Type B pancreatic cell (in vitro differentiated cells): ENCODE measurements around the gene PFN3. TPM values are rescaled to one million over a fixed set of nuclear protein-coding genes. Genes with fewer than 3 reads are reported as not detected.

Source experiments
- DNase-seq: peaks from one replicate; pipeline ENCODE4 v3.0.0; 2021; ENCODE audit warnings: mixed read lengths; ENCODE audit not compliant: unreplicated experiment; ENCODE audit errors: extremely low spot score
- H3K27ac Mint-ChIP-seq: 2 replicates; pipeline ENCODE4 v1.8.0; 2021; ENCODE audit warnings: mild to moderate bottlenecking, mixed read lengths
- H3K27me3 Mint-ChIP-seq: 2 replicates; pipeline ENCODE4 v1.8.0; 2021; ENCODE audit warnings: mixed read lengths
- H3K36me3 Mint-ChIP-seq: 2 replicates; pipeline ENCODE4 v1.8.0; 2021; ENCODE audit warnings: mixed read lengths
- H3K4me1 Mint-ChIP-seq: one replicate; pipeline ENCODE4 v1.8.0; 2021; ENCODE audit warnings: mixed read lengths; ENCODE audit not compliant: unreplicated experiment
- H3K4me3 Mint-ChIP-seq: 2 replicates; pipeline ENCODE4 v1.8.0; 2021; ENCODE audit warnings: mild to moderate bottlenecking, mixed read lengths
- H3K9me3 Mint-ChIP-seq: 2 replicates; pipeline ENCODE4 v1.8.0; 2021; ENCODE audit warnings: mixed read lengths
- total RNA-seq: library from RNA; stranded (reverse); gene quantifications from 2 replicates; pipeline ENCODE4 v1.2.1, GENCODE V29; 2021; ENCODE audit warnings: low replicate concordance
- TF ChIP-seq, protein P1 (sequence below): fragments of 200-600 bp; sonication (generic); conservative IDR thresholded peaks from 2 replicates; pipeline ENCODE4 v1.5.0; 2021; ENCODE audit warnings: antibody characterized with exemption, mild to moderate bottlenecking

PFN3 gene
- total RNA-seq, 1 donor from 2014 or later, result not detected

DNA sequence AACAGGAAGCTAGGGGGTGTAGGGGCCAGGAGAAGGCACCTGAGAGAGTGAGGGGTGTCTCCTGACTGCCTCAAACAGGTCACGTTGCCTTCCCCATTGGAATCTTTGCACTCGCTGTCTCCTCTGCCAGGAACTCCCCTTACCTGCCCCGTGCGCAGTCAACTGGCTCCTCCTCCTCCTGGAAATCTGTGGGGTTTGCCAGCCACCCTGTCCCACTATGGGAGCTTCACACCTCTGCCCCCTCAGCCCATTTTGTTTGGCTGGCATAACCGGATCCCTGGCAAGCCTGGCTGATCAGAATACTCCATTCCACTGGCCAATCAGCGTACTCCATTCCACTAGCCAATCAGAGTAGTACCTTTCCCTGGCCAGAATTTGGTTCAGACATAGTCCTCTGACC lies 26.7 kb downstream of the PFN3 start:
- TF ChIP-seq, protein P1, sequence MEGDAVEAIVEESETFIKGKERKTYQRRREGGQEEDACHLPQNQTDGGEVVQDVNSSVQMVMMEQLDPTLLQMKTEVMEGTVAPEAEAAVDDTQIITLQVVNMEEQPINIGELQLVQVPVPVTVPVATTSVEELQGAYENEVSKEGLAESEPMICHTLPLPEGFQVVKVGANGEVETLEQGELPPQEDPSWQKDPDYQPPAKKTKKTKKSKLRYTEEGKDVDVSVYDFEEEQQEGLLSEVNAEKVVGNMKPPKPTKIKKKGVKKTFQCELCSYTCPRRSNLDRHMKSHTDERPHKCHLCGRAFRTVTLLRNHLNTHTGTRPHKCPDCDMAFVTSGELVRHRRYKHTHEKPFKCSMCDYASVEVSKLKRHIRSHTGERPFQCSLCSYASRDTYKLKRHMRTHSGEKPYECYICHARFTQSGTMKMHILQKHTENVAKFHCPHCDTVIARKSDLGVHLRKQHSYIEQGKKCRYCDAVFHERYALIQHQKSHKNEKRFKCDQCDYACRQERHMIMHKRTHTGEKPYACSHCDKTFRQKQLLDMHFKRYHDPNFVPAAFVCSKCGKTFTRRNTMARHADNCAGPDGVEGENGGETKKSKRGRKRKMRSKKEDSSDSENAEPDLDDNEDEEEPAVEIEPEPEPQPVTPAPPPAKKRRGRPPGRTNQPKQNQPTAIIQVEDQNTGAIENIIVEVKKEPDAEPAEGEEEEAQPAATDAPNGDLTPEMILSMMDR, result no peak
- H3K4me1 Mint-ChIP-seq, result peaks cover 8% of the 10 kb centered on the region
- H3K4me3 Mint-ChIP-seq, result peak overlapping the region; percentile 16
- H3K9me3 Mint-ChIP-seq, result no peaks in the 10 kb centered on the region
- DNase-seq, result no peak
- no peak overlapping the region for H3K27ac Mint-ChIP-seq
- no peaks in the 10 kb centered on the region for H3K36me3 Mint-ChIP-seq
- peaks cover 6% of the 10 kb centered on the region for H3K27me3 Mint-ChIP-seq

DNA sequence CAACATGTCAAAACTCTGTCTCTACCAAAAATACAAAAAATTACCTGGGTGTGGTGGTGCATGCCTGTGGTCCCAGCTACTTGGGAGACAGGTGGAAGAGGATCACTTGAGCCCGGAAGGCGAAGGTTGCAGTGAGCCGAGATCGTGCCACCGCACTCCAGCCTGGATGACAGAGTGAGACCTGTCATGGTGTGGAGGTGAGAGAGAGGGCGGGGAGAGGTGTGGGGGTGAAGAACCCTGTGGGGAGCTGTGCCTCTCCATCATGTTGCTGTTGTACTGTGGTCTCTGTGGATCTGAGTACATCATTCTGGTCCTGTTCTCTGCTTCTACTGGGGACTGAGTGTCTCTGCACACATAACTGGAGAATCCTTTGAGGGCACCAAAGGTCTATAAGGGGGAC lies 27.6 kb downstream of the PFN3 start:
- no peak overlapping the region for H3K27ac Mint-ChIP-seq
- H3K4me1 Mint-ChIP-seq, result peaks cover 8% of the 10 kb centered on the region
- TF ChIP-seq, protein P1, result no peak
- no peaks in the 10 kb centered on the region for H3K36me3 Mint-ChIP-seq
- no peaks in the 10 kb centered on the region for H3K9me3 Mint-ChIP-seq
- no peak overlapping the region for H3K4me3 Mint-ChIP-seq
- no peak for DNase-seq
- peaks cover 6% of the 10 kb centered on the region for H3K27me3 Mint-ChIP-seq

DNA sequence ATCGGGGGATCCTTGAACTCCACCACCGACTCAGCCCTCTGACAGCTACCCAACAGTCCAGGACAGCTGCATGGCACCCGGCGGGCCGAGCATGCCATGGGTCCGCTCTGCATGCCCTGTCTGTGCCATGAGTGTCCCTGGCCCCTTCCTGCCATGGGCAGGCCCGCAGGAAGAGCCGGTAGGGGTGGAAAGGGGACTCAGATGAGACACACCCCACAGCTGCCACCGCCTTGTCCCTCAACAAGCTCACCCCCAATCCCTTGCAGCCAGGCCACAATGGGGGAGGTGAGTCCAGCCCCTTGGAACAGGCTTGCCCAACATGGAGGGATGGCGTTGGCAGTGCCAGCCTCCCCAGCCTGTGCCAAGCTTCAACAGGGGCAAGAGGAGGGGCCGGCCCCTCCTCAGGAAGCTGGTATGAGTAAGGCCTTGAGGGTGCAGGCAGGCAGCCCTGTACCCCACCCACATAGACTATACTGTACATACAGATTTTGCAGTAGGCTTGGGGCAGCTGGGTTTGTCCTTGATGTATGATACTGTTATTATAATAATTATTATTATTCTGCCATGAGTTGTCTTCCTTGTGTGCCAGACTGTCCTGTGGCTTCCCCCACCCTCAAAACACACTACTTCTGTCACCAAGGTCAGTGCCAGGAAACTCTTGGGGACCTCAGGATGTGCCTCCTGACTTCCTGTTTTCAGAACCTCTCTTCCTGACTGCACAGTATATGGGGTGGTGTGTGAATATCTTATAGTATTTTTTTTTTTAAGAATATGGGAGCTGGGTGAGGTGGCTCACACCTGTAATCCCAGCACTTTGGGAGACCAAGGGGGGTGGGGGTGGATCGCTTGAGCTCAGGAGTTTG lies 28.2 kb downstream of the PFN3 start:
- peak overlapping the region; percentile 80 for H3K4me3 Mint-ChIP-seq
- H3K36me3 Mint-ChIP-seq, result no peaks in the 10 kb centered on the region
- H3K27ac Mint-ChIP-seq, result no peak overlapping the region
- no peaks in the 10 kb centered on the region for H3K9me3 Mint-ChIP-seq
- TF ChIP-seq, protein P1, result no peak
- no peak for DNase-seq
- H3K27me3 Mint-ChIP-seq, result peaks cover 6% of the 10 kb centered on the region
- H3K4me1 Mint-ChIP-seq, result peaks cover 8% of the 10 kb centered on the region

DNA sequence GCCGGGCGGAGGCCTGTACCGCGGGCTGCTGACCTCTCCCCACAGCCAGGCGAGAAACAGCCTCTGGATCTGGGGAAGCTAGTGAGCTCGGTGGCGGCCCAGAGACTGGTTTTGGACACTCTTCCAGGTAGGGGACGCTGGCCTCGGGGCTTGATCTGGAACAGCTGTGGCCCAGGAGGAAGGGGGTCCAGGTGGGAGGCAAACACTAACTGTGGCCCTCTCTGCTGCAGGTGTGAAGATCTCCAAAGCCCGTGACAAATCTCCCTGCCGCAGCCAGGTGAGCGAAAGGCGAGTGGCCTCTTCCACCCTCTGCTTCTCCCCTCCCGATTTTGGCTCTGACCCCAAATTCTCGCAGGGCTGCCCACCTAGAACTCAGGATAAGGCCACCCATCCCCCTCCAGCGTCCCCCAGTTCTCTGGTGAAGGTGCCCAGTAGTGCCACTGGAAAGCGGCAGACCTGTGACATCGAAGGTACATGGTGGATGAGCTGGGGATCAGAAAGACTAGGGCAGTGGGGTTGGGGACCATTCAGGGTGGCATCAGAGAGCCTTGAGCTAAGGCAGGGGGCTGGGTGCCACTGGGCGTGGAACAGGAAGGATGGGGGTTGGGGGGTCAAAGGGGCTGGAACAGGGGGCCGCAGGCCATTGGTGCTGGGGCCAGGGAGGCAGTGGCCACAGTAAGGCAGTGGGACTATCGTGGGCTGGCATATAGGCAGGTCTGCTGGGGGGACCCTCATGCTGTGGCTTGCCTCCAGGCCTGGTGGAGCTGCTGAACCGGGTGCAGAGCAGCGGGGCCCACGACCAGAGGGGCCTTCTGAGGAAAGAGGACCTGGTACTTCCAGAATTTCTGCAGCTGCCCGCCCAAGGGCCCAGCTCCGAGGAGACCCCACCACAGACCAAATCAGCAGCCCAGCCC lies 29.1 kb downstream of the PFN3 start:
- Mint-ChIP-seq H3K27me3 (peaks cover 6% of the 10 kb centered on the region), H3K9me3 (no peaks in the 10 kb centered on the region), H3K27ac (no peak overlapping the region), H3K4me3 (peak overlapping the region; percentile 81), H3K4me1 (peaks cover 15% of the 10 kb centered on the region), H3K36me3 (no peaks in the 10 kb centered on the region)
- TF ChIP-seq, protein P1, result no peak
- DNase-seq, result no peak

DNA sequence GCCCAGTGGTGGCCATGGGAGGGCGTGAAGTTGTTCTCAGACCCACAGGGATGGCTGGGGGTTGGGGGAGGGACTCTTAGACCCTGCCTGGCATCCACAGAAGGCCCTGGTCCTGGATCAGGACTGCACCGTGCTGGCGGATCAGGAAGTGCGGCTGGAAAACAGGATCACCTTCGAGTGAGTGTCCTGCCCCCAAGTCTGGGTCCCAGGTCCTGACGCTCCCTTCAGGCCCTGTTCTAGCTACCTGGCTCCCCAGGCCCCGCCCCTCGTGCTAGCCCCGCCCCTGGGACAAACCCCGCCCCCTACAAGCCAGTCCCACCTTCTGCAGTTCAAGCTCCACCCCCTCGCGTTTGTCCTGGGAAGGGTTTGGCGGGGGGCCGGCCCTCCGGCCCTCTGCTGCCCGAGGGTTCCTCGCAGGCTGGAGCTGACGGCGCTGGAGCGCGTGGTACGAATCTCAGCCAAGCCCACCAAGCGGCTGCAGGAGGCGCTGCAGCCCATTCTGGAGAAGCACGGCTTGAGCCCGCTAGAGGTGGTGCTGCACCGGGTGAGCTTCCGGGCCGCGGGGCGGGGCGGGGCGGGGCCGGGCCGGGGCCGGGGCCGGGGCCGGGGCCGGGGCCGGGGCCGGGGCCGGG lies 29.9 kb downstream of the PFN3 start:
- Mint-ChIP-seq H3K27ac (no peak overlapping the region), H3K36me3 (no peaks in the 10 kb centered on the region), H3K9me3 (no peaks in the 10 kb centered on the region), H3K27me3 (peaks cover 6% of the 10 kb centered on the region), H3K4me1 (peaks cover 21% of the 10 kb centered on the region), H3K4me3 (no peak overlapping the region)
- TF ChIP-seq, protein P1, result peak; percentile 73
- DNase-seq, result peak; percentile 91
